GM19043 (cell line): ENCODE results near the gene CTSE.

Experiments
- ATAC-seq: cut with Tn5 transposase; IDR thresholded peaks from one replicate; pipeline ENCODE4 v1.9.1; 2021; ENCODE audit warnings: low read depth; ENCODE audit not compliant: unreplicated experiment

The CTSE gene

DNA sequence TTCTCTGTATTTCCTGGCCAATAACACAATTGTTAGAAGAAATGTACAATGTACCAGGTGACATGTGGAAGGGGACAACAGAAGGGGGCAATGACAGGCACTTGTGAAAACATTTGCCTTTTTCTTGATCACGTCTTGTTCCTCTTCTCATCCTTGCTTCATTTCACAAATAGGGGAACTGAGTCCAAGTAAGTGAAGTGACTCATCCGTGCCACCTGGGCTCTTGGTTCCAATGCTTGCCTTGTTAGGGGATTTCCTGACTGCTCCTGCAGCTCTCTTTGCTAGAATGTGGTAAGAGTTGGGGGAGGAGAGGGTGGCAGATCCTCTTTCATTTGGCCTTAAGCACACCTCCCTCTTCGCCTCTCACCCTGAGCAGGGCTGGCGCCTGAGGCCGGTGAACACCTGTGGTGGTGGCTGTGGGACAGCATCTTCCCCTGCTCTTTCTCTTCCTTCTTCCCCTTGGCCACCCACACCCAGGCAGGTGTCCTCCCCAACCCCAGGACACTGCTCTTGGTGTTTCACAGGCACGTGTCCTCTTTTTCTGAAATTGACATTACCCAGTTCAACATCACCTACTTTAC lies 27.1 kb upstream of the CTSE start:
- ATAC-seq = peak; percentile 82

DNA sequence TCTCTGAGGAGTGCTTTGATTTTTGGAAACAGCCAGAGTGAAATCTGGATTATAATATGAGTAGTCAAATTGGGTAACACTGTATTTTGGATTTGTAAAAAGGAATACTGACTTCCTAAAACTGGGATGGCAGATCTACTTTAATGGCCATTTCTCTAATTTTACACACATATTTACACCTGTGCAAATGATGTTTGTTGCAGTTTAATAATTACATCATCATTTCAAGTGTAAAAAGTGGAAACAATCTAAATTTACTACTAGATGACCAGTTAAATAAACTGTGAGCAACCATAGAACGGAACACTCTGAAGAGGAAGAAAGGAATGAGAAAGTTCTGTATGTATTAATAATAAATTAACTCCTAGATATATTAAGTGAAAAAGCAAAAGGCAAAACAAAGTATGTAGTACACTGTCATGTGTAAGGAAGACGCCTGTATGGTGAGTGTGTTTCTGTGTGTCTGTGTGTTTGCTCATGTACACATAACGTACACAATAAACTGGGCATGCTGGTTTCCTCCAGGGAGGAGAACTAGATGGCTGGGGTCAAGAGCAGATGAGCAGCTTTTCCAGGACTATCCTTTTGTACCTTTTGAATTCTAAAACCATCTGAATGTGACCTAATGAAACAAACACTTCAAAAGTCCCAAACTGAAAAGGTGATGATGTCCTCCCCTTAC lies 26.4 kb upstream of the CTSE start:
- ATAC-seq = no peak

DNA sequence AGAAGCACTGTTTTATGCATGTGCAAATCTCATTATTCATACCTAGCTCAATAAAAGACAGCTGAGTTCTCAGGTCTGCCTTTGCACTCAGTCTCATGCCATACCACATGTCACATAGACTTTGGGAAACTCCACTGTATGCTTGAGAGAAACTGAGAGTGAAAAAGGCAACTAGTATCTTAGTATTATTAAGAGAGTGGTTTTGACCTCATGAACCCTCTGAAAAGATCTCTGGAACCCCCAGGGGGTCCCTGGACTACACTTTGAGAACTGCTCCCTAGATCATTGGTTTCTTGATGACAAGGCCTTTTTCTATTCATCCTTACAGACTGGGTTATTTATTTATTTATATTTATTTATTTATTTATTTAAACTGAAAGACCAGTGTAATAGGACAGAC lies 25.6 kb upstream of the CTSE start:
- peak; percentile 44 for ATAC-seq

DNA sequence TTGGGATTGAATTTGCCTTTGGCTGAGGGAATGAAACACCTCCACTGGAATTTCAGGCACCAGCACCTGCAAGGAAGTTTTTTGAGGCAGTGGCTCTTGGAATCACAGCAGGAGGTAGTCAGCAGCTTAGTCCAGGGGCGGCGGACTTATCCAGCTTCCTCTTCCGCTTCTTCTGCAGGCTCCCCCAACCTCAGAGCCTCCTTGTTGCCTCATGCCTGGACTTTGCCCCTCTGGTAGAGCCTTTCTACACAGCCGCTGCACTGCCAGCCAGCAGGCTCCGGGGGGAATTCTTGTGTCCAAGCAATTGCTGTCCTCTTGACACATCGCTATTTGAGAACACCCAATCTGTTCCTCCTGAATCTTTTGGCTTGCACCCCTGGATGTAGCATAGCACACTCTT lies 24.9 kb upstream of the CTSE start:
- no peak for ATAC-seq

DNA sequence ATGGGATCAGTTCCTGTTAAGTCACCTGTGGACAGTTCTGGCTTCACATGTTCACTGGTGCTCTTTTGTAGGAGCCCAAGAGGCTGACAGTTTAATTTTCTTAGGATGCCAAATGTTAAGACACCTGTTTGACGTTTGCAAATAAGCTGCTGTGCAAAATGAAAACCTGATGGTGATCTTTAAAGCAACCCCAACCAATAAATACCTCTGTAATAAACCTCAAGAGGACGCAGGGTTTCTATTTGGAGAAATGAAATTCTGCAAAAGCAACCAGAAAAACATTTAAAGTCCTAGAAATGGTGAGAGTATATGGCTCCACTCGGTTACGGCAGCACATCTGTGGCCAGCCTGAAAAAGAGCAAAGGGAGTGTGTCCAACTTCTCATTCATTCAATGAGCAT lies 23.6 kb upstream of the CTSE start:
- no peak for ATAC-seq

DNA sequence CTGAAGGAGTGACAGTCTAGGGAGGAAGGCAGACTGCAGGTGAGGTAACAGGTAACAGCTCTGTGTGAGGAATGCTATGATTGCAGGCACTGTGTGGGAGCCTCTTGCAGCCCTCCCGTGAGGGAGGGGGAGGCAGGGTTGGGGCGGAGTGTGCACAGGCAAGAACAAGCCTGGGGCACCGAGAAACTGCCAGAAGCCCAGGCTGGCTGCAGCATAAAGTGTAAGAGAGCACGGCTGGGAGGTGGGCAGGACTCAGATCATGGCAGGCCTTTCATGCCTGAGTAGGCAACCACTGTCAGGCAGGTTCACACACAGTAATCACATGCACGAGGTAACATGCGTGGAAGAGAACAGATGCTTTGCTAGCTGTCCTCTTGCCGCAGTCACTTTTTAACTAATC lies 17.9 kb upstream of the CTSE start:
- no peak for ATAC-seq

DNA sequence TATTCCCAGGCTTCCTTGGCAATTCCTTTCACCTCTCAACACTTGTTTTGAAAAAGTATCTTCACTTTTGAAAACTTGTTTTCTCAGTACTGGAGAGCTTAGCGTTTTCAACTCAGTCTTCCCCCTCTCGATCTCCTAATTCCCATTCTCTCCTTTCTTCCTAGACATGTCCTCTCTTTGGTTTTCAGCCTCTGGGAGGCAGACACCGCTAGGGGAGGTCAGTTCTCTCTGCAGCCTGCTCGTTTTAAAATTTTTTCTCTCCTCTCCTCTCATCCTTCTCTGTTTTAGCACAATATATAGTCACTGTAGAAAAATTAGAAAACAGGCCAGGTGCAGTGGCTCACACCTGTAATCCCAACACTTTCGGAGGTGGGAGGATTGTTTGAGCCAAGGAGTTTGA lies 16.6 kb upstream of the CTSE start:
- ATAC-seq = no peak

DNA sequence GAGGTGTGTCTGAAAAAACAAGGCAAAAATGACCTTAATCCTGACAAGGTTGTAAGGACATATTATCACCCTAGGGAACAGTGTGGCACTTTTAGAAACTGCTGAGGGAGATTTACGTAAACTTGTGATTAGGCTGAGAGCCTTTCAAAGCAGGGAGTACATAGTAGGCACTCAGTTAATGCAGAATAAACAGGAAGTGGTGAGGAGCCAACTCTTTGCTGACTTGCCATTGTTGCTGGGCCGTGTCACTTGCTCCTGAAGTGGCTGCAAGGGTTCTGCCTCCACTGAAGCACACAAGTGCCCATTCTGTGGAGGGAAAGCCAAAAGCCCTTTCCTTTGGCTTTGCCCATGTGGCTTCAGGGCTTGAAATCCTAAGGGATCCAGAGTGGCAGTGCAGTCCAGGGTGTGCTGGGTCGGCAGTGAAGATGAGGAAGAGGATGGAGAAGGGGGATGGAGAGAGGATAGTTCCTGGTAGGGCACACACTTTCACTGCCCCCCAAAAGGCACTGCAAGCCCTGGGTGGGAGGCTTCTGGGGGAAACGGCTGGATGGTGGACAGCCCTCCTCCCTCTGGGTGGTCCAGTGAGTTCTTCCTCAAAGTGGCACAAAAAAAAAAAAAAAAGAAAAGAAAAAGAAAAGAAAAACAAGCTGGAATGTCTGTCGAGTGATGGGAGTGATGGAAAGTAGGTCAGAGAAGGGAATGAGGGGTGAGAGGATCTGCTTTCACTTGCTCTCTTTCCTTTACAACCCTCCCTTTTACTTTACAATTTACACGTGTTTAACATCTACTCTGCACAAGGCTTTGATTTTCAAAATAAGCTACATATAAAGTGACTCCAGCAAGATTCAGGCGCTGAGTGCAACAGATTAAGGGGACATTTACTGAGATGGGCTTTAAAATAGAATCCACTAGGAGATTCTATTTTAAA lies 15.6 kb upstream of the CTSE start:
- no peak for ATAC-seq

DNA sequence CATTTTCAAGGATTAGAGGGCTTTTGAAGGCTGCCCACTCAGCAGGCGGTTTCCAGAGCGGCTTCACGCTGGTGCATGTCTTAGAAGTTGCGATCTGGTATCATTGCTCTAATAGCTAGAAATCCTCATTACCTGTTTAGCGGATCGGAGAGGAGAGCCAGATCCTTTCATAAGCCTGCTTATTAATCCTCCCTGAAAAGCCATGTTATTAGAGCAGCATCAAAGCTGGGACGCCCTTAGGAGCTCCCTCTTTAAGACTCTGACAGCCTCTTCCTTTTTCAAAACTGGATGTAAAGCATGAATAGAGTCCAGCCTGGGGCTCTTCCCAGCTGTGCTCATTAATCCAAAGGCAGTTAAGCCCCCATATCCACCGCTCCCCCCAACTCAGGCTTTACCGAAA lies 13.9 kb upstream of the CTSE start:
- no peak for ATAC-seq

DNA sequence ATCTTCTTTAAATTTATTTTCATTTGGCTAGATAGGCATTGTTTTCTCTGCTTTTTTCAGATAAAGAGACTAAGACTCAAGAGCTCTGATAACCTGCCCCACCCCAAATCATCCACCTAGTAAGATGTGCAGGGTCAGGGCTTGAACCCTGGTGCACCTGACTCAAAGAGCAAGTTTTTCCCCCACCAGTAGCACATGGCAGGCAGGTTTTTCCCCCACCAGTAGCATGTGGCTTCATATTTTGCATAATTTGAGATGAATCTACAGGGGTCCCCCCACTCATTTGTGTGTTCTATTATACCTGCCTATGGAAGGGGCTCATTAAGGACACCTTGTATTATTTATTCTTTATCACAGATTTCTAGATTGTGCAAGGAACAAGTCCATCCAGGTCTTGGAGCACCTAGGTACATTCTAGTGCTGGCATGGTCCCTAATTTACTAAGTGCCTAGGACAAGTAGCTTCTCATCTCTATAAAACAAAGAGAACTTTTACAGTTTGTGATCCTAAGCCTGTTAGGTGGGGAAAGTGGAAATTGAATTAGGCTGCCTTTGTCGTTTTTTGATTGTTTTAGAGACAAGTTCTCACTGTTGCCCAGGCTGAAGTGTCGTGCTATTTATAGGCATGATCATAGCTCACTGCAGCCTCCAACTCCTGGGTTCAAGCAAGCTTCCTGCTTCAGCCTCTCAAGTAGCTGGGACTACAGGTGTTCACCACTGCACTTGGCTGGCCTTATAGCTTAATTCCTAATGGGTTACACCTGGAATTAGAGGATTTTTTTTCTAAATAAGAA lies 13.2 kb upstream of the CTSE start:
- ATAC-seq = no peak

DNA sequence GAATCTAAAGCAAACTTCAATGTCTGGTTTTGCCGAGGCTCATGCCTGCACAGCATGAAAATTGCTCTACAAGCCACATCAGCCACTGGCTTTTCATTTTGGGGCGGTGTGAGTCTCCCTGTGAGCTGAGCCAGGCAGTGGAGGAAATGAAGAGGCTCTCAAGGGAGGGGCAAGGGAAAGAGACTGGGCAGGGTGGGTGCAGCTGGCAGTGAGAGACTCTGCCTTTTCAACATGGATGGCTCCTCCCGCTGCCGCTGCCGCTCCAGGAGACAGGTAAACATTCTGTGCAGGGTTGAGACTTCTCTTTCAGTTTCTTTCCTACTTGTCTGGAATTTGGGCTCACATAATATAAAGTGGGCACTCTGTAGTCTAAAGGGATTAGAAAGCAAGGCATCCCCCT lies 11.3 kb upstream of the CTSE start:
- ATAC-seq = no peak

DNA sequence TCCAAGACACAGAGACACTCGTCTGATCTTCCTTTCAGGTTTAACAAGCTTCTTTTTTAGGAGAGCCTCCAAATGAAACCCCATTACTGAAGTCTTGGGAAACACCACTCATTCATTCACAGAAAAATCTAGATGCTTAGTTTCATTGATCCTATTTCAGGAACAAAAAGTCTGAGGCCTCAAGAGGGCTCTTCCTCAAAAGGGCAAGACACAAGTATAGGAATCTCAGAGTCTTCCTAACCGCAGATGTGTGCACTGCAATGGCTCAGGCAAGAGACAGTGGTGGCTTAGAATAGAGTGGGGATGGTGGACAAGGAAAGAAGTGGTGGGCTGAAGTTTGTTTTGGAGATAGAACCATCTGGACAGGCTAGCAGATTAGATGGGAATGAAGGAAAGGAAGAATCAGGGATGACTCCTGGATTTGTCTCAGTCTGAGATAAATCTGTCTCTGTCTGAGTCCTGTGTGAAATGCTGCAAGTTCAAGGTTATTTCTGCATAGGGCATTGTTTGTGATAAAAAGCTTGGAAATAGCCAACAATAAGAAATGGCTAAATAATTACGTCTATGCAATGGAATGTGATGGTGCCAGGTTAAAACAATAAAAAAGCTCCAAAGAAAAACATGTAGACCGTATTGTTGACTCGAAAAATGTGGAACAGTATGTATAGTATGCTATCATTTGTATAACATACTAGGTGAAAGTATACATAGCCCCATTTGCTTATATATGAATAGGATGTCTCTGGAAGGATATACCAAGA lies 8.9 kb upstream of the CTSE start:
- no peak for ATAC-seq

DNA sequence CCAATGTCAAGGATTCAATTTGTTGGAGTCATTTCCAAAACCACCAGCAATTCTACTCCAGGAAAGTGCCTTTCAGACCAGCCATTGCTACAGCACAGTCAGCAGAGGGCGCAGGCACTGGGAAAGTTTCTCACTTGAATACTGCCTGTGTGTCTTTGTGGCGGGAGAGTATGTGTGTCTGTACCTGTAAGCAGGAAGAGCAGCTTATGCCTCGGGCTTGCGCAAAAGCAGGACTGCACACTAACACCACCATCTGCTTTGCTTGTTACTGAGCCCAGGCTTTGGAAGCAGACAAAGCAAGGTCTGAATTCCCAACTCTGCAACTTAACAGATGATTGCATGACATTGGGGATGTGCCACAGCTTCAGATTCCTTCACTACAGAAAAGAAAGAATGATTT lies 7.0 kb upstream of the CTSE start:
- ATAC-seq = peak; percentile 75

DNA sequence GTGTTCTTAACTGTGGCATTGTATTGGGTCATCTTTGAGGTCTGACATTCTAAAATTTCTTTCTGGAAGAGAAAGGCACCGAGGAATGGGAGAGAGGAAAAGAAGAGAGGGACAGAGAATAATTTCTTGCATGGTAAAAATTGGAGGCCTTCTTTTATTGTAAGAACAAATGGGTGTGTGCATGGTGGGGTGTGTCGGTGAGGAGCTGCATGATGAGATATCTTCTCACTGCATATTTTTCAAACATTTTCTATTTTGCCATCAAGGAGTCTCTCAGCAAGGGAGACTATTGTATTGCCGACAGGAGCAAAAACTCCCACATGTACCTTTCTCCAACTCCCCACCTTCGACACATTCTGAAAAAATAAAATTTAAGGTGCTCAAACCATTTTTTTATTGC lies 6.5 kb upstream of the CTSE start:
- ATAC-seq = no peak

DNA sequence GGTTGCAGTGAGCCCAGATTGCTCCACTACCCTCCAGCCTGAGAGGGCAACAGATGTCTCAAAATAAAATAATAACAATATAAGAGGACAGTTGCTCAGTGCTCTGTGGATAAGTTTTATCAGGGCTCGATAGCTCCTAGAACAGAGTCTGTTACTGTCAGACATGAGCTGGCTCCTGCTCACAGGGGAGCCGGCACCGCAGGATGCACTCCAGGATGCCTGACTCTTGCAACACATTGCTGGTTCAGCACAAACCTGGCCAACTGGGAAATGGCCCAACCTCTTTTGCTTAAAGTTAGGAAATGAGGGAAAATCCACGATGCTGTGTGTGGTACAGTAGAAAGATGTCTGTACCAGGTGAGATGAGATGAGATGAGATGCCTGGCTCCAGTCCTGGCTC lies 5.8 kb upstream of the CTSE start:
- no peak for ATAC-seq

DNA sequence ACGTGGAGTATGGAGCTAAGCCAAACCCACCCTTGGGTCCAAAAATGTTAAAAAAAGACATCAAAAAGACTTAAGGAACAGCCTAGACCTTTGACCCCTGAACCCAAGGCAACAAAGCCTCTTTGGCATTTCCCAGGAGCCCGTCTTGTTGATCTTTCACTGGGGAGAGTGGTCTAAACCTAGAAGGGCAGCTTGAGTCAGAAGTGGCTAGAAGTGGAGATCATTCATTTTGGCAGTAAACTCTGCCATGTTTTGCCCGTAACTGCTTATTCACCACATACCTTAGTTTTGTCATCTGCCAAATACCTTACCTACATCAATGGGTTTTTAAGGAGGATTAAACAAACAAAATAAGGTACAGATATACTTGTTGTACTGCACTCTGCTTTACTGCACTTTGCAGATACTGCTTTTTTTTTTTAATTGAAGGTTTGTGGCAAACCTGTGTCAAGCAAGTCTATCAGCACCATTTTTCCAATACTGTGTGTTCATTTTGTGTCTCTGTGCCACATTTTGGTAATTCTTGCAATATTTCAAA lies 1.7 kb upstream of the CTSE start:
- ATAC-seq = no peak

DNA sequence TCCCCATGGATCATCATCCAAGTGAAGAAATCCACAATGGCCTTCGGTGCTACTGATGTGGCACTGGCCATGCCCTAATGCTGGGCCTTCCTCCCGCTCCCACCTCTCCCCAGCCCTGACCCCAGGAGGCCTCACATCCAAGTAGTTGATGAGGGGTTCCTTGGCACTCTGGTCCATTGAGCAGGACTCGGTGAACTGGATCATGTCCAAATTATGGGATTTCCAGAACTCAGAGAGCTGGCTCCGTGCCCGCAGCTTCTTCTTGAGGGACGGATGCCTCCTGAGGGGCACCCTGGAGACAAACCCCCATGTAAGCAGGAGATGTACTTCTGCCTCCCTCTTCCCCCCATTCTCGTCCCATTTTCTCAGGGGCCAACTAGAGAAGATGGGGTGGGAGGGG lies 929 bp downstream of the CTSE start:
- no peak for ATAC-seq

DNA sequence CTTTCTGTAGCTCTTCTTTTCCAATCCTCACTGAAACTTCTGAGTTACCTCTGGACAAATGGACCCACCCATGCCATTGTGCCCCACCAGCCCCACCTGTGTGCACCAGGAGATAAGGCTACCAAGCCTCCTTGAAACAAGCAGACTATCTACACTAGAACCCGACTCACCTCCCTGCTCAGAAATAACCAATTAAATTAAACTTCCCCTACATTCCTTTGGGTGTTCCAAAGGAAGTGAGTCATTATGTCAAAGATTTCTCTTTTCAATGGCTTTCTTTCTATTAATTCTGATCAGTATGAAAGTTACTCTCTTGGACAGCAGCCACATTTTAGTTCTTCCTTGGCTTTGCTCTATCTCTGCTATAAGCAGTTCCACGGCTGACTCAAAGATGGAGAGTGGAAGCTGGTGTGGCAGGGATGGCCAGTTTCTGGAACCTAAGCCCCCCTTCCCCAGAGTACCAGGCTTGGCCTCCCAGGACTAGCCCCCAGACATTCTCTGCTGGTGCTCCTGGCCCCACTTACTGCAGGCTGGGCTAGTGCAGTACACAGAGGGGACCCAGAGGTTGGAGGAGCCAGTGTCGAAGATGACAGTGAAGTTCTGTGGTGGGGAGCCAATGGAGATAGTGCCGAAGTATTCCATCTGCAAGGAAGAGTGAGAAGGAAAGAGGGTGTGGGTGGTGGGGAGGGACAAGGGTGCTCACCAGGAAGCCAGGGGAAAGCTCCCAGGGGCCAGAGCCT lies 1.9 kb downstream of the CTSE start:
- ATAC-seq = no peak

DNA sequence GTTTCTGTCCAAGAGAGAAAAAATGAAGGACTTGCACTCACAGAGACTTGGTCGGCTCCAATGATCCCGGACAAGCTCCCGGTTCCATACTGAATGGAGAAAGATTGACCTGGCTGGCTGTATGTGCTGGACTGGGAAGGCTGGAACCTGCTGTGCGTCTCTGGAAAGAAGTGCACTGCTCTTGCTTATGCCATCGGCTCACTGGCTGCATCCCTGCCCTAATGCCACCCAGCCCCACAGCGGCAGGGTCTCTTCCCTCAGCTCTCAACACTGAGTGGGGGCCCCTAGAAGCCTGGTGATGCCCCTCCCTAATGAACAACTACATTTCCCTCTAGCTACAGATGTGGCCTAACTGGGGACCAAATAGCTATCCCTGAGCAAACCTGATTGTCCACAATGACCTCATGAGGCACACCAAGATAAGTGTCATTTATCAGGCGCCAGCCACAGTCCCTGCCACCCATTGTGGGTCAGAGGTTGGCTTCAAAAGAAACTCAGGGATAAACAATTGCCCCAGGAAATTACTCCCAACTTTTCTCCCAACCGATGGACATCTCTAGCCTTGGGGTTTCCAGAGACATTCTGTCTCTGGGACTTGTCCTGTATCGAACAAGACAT lies 2.6 kb downstream of the CTSE start:
- no peak for ATAC-seq
